Measurements from ENCODE around the gene FOCAD.

DNA sequence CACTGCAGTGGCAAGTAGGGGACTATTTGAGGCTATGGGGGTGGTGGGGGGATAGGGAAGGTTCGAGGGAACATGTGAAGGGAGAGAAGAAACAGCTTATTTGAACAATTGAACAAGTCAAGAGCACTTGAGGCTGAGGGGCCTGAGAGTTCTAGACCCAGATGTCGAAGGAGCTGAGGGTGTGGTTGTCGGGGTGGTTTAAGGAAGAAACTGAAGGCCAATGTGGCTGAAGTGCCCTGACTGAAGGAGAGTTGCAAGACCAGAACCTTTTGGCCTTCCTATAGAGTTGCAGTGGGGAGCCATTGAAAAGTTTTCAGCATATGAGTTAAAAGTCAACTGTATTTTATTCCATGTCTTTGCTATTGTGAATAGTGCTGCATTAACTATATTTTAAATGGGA lies 19.1 kb downstream of the FOCAD start:
- TF ChIP-seq EZH2 (IDR thresholded peaks at IDR 0.05) (no peak), POLR2AphosphoS5 (IDR thresholded peaks at IDR 0.05; ENCODE audit: borderline replicate concordance, low read depth, low read length) (no peak)
